ENCODE measurements around the gene PRKAR2B. TPM values are rescaled to one million over a fixed set of nuclear protein-coding genes. Genes with fewer than 3 reads are reported as not detected.
"Not testable (repeated sequence)": the region's sequence is repeated elsewhere in the genome, so short reads cannot be mapped to it uniquely, and the experiment has no call there.

The PRKAR2B gene
- polyA plus RNA-seq, 2 donors = 2.9 to 6.5 TPM

DNA sequence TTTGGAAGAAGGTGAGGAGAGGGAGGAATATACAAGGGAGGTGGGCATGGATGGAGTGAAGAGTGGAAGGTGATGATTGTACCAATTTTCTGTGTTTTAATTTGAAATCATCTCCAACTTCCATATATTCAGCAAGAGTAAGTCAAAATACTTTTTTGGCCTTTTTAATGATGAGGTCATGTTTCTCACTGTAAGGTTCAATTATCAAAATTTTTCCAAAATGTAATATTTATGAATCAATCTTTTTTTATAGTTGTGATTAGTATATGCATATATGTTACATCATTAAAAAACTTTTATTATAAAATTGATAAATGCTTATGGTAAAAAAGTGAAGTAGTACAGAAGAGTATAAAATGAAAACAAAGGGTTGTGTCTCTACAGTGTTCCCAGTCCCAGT, 40.7 kb downstream of the PRKAR2B start:
- Histone ChIP-seq H3K9me3 (ENCODE audit: control insufficient read depth in 2 of 2, insufficient read depth in 1 of 2, low read depth in 1 of 2, low read length in 1 of 2) (no peaks in the 10 kb centered on the region), H3K4me1 (ENCODE audit: control insufficient read depth in 2 of 2, insufficient read depth in 2 of 2, low read length in 1 of 2) (peaks cover 0 to under 1% of the 10 kb centered on the region in 2 donors), H3K27ac (ENCODE audit: low read depth in 2 of 2, low read length in 1 of 2) (no peak overlapping the region), H3K4me3 (ENCODE audit: low read depth in 1 of 2, low read length in 2 of 2) (no peak overlapping the region), H3K36me3 (ENCODE audit: control insufficient read depth in 2 of 2, insufficient read depth in 2 of 2, low read length in 1 of 2) (no peaks in the 10 kb centered on the region), H3K27me3 (ENCODE audit: control insufficient read depth in 1 of 2, insufficient read depth in 2 of 2, low read length in 2 of 2) (no peaks in the 10 kb centered on the region)

DNA sequence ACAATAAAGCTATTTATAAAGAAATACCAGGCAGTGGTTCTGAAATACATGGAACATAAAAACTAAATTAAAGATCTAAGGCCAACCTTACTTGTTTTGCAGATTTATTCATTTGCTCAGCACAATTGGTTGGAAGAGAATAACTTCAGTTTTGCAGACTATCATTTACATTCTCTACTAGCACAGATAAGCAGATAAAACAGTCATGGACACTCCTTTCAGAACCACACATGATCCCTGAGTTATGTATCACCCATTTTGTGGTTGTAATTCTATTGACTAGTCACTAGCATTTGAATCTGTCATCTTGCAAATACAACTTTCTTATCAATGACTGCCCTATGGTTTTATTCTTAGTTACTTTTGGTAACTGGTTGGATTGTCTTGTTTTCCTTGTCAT, 45.1 kb downstream of the PRKAR2B start:
- Histone ChIP-seq H3K36me3 (ENCODE audit: control insufficient read depth in 2 of 2, insufficient read depth in 2 of 2, low read length in 1 of 2) (no peaks in the 10 kb centered on the region), H3K27ac (ENCODE audit: low read depth in 2 of 2, low read length in 1 of 2) (no peak overlapping the region), H3K4me3 (ENCODE audit: low read depth in 1 of 2, low read length in 2 of 2) (no peak overlapping the region), H3K9me3 (ENCODE audit: control insufficient read depth in 2 of 2, insufficient read depth in 1 of 2, low read depth in 1 of 2, low read length in 1 of 2) (no peaks in the 10 kb centered on the region), H3K4me1 (ENCODE audit: control insufficient read depth in 2 of 2, insufficient read depth in 2 of 2, low read length in 1 of 2) (peaks cover 0 to 3% of the 10 kb centered on the region in 2 donors), H3K27me3 (ENCODE audit: control insufficient read depth in 1 of 2, insufficient read depth in 2 of 2, low read length in 2 of 2) (no peaks in the 10 kb centered on the region)

DNA sequence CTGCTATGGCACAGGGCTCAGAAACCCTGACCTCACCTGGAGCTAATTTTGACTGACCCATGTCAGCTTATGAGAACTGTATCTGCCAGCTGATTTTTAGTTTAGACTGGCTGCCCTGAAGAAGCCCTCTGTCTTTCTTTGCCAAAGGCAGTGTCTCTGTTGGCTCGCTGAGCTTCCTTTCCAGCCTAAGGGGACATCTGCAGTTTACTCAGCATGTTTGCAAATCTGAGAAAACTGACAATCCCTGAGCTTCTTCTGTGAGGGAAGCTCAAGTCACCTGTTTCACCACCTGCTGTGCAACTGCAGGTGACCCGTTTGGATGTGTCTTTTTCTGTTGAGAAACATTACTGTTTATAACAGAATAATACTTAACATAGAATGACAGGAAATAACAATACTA, 46.0 kb downstream of the PRKAR2B start:
- H3K4me3 ChIP-seq (ENCODE audit: low read depth in 1 of 2, low read length in 2 of 2) = no peak overlapping the region
- no peaks in the 10 kb centered on the region for H3K36me3 ChIP-seq (ENCODE audit: control insufficient read depth in 2 of 2, insufficient read depth in 2 of 2, low read length in 1 of 2)
- H3K27ac ChIP-seq (ENCODE audit: low read depth in 2 of 2, low read length in 1 of 2) = no peak overlapping the region
- H3K9me3 ChIP-seq (ENCODE audit: control insufficient read depth in 2 of 2, insufficient read depth in 1 of 2, low read depth in 1 of 2, low read length in 1 of 2) = no peaks in the 10 kb centered on the region
- H3K4me1 ChIP-seq (ENCODE audit: control insufficient read depth in 2 of 2, insufficient read depth in 2 of 2, low read length in 1 of 2) = peaks cover 0 to 3% of the 10 kb centered on the region in 2 donors
- H3K27me3 ChIP-seq (ENCODE audit: control insufficient read depth in 1 of 2, insufficient read depth in 2 of 2, low read length in 2 of 2) = no peaks in the 10 kb centered on the region
- 9 to 23% methylated on average over 2 of the region's 2 CpGs for WGBS, 2 donors

DNA sequence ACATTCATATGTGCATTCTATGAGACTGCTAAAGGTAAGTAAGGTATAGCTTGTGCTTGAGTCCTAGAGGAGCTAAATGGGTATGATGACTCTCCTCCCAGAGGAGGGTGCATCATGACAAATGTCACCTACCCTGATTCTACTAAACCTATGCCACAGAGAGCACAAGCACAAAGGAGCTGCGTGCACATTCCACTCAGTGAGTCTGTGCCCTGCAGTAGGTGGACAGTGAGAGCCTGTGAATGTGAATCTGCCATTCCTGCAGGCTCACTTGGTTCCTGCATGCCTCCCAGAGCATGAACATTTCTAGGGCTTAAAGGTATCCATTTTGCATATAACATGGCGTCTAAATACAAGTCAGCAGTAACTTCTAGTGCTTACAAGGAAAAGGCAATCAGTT, 46.8 kb downstream of the PRKAR2B start:
- Histone ChIP-seq H3K27me3 (ENCODE audit: control insufficient read depth in 1 of 2, insufficient read depth in 2 of 2, low read length in 2 of 2) (no peaks in the 10 kb centered on the region), H3K4me3 (ENCODE audit: low read depth in 1 of 2, low read length in 2 of 2) (no peak overlapping the region), H3K9me3 (ENCODE audit: control insufficient read depth in 2 of 2, insufficient read depth in 1 of 2, low read depth in 1 of 2, low read length in 1 of 2) (no peaks in the 10 kb centered on the region), H3K36me3 (ENCODE audit: control insufficient read depth in 2 of 2, insufficient read depth in 2 of 2, low read length in 1 of 2) (no peaks in the 10 kb centered on the region), H3K4me1 (ENCODE audit: control insufficient read depth in 2 of 2, insufficient read depth in 2 of 2, low read length in 1 of 2) (peaks cover 0 to 3% of the 10 kb centered on the region in 2 donors), H3K27ac (ENCODE audit: low read depth in 2 of 2, low read length in 1 of 2) (no peak overlapping the region)
- WGBS, 2 donors = 41 to 60% methylated on average over 2 of the region's 2 CpGs

DNA sequence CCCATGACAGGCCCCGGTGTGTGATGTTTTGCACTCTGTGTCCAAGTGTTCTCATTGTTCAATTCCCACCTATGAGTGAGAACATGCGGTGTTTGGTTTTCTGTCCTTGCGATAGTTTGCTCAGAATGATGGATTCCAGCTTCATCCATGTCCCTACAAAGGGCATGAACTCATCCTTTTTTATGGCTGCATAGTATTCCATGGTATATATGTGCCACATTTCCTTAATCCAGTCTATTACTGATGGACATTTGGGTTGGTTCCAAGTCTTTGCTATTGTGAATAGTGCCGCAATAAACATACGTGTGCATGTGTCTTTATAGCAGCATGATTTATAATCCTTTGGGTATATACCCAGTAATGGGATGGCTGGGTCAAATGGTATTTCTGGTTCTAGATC, 49.2 kb downstream of the PRKAR2B start:
- H3K27me3 ChIP-seq (ENCODE audit: control insufficient read depth in 1 of 2, insufficient read depth in 2 of 2, low read length in 2 of 2); H3K4me3 ChIP-seq (ENCODE audit: low read depth in 1 of 2, low read length in 2 of 2); H3K4me1 ChIP-seq (ENCODE audit: control insufficient read depth in 2 of 2, insufficient read depth in 2 of 2, low read length in 1 of 2); H3K27ac ChIP-seq (ENCODE audit: low read depth in 2 of 2, low read length in 1 of 2); H3K9me3 ChIP-seq (ENCODE audit: control insufficient read depth in 2 of 2, insufficient read depth in 1 of 2, low read depth in 1 of 2, low read length in 1 of 2); H3K36me3 ChIP-seq (ENCODE audit: control insufficient read depth in 2 of 2, insufficient read depth in 2 of 2, low read length in 1 of 2): not testable (repeated sequence)
- 92 to 95% methylated on average over 5 of the region's 5 CpGs for WGBS, 2 donors

DNA sequence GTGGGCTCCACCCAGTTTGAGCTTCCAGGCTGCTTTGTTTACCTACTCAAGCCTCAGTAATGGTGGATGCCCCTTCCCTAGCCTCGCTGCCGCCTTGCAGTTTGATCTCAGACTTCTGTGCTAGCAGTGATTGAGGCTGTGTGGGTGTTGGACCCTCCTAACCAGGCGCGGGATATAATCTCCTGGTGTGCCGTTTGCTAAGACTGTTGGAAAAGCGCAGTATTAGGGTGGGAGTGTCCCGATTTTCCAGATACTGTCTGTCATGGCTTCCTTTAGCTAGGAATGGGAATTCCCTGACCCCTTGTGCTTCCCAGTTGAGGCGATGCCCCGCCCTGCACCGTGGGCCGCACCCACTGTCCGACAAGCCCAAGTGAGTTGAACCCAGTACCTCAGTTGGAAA, 54.6 kb downstream of the PRKAR2B start:
- H3K9me3 ChIP-seq (ENCODE audit: control insufficient read depth in 2 of 2, insufficient read depth in 1 of 2, low read depth in 1 of 2, low read length in 1 of 2); H3K4me1 ChIP-seq (ENCODE audit: control insufficient read depth in 2 of 2, insufficient read depth in 2 of 2, low read length in 1 of 2); H3K27ac ChIP-seq (ENCODE audit: low read depth in 2 of 2, low read length in 1 of 2); H3K4me3 ChIP-seq (ENCODE audit: low read depth in 1 of 2, low read length in 2 of 2); H3K27me3 ChIP-seq (ENCODE audit: control insufficient read depth in 1 of 2, insufficient read depth in 2 of 2, low read length in 2 of 2); H3K36me3 ChIP-seq (ENCODE audit: control insufficient read depth in 2 of 2, insufficient read depth in 2 of 2, low read length in 1 of 2): not testable (repeated sequence)
- 96 to 97% methylated on average over 12 of the region's 12 CpGs for WGBS, 2 donors

DNA sequence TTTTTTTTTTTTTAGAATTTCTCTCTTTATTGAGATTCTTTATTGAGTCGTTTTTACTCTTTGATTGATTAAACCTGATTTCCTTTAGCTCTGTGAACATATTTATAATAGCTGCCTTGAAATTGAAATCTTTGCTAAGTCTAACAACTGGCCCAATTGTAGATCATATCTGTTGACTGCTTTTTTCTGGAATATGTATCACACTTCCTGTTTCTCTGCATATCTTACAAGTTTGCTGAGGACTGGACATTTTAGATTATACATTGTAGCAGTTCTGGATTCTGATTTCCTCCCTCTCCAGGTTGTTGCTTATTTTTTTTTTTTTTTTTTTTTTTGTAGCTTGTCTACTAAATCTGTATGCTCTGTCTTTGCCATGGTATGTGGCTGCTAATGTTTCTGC, 56.3 kb downstream of the PRKAR2B start:
- no peak overlapping the region for H3K27ac ChIP-seq (ENCODE audit: low read depth in 2 of 2, low read length in 1 of 2)
- 66 to 71% methylated on average over 1 of the region's 1 CpG for WGBS, 2 donors
- H3K4me3 ChIP-seq (ENCODE audit: low read depth in 1 of 2, low read length in 2 of 2) = no peak overlapping the region
- no peaks in the 10 kb centered on the region for H3K36me3 ChIP-seq (ENCODE audit: control insufficient read depth in 2 of 2, insufficient read depth in 2 of 2, low read length in 1 of 2)
- H3K9me3 ChIP-seq (ENCODE audit: control insufficient read depth in 2 of 2, insufficient read depth in 1 of 2, low read depth in 1 of 2, low read length in 1 of 2) = peaks cover 0 to 2% of the 10 kb centered on the region in 2 donors
- H3K27me3 ChIP-seq (ENCODE audit: control insufficient read depth in 1 of 2, insufficient read depth in 2 of 2, low read length in 2 of 2) = no peaks in the 10 kb centered on the region
- no peaks in the 10 kb centered on the region for H3K4me1 ChIP-seq (ENCODE audit: control insufficient read depth in 2 of 2, insufficient read depth in 2 of 2, low read length in 1 of 2)

- no peak overlapping the region for H3K27ac ChIP-seq (ENCODE audit: low read depth in 2 of 2, low read length in 1 of 2)
- no peaks in the 10 kb centered on the region for H3K4me1 ChIP-seq (ENCODE audit: control insufficient read depth in 2 of 2, insufficient read depth in 2 of 2, low read length in 1 of 2)
- no peaks in the 10 kb centered on the region for H3K27me3 ChIP-seq (ENCODE audit: control insufficient read depth in 1 of 2, insufficient read depth in 2 of 2, low read length in 2 of 2)
- WGBS, 2 donors = 71 to 79% methylated on average over 4 of the region's 4 CpGs
- no peaks in the 10 kb centered on the region for H3K36me3 ChIP-seq (ENCODE audit: control insufficient read depth in 2 of 2, insufficient read depth in 2 of 2, low read length in 1 of 2)
- no peak overlapping the region for H3K4me3 ChIP-seq (ENCODE audit: low read depth in 1 of 2, low read length in 2 of 2)
- H3K9me3 ChIP-seq (ENCODE audit: control insufficient read depth in 2 of 2, insufficient read depth in 1 of 2, low read depth in 1 of 2, low read length in 1 of 2) = peaks cover 0 to 2% of the 10 kb centered on the region in 2 donors
Observed at GRCh38 chr7:107103369-107103768, 58.9 kb downstream of the PRKAR2B start.

GRCh38 chr7:107104801-107105200, 60.3 kb downstream of the PRKAR2B start:
- Histone ChIP-seq H3K9me3 (ENCODE audit: control insufficient read depth in 2 of 2, insufficient read depth in 1 of 2, low read depth in 1 of 2, low read length in 1 of 2) (no peaks in the 10 kb centered on the region), H3K27ac (ENCODE audit: low read depth in 2 of 2, low read length in 1 of 2) (no peak overlapping the region), H3K4me1 (ENCODE audit: control insufficient read depth in 2 of 2, insufficient read depth in 2 of 2, low read length in 1 of 2) (no peaks in the 10 kb centered on the region), H3K27me3 (ENCODE audit: control insufficient read depth in 1 of 2, insufficient read depth in 2 of 2, low read length in 2 of 2) (no peaks in the 10 kb centered on the region), H3K36me3 (ENCODE audit: control insufficient read depth in 2 of 2, insufficient read depth in 2 of 2, low read length in 1 of 2) (no peaks in the 10 kb centered on the region), H3K4me3 (ENCODE audit: low read depth in 1 of 2, low read length in 2 of 2) (no peak overlapping the region)
- WGBS, 2 donors = 89 to 90% methylated on average over 4 of the region's 4 CpGs

- Histone ChIP-seq H3K27ac (ENCODE audit: low read depth in 2 of 2, low read length in 1 of 2) (no peak overlapping the region), H3K27me3 (ENCODE audit: control insufficient read depth in 1 of 2, insufficient read depth in 2 of 2, low read length in 2 of 2) (no peaks in the 10 kb centered on the region), H3K9me3 (ENCODE audit: control insufficient read depth in 2 of 2, insufficient read depth in 1 of 2, low read depth in 1 of 2, low read length in 1 of 2) (no peaks in the 10 kb centered on the region), H3K36me3 (ENCODE audit: control insufficient read depth in 2 of 2, insufficient read depth in 2 of 2, low read length in 1 of 2) (no peaks in the 10 kb centered on the region), H3K4me1 (ENCODE audit: control insufficient read depth in 2 of 2, insufficient read depth in 2 of 2, low read length in 1 of 2) (no peaks in the 10 kb centered on the region), H3K4me3 (ENCODE audit: low read depth in 1 of 2, low read length in 2 of 2) (no peak overlapping the region)
- WGBS, 2 donors = 67 to 71% methylated on average over 4 of the region's 4 CpGs
Observed at GRCh38 chr7:107105591-107106245, 61.2 kb downstream of the PRKAR2B start.
